Brain pericyte (primary cell): ENCODE results near the gene EHMT2.
"Not testable (repeated sequence)": the region's sequence is repeated elsewhere in the genome, so short reads cannot be mapped to it uniquely, and the experiment has no call there.

ENCODE experiments used
- DNase-seq: peaks from one replicate; pipeline ENCODE4 v3.0.0-alpha.2; 2012; ENCODE audit warnings: low read depth, low spot score

The EHMT2 gene

GRCh38 chr6:31897612-31898382 lies at the start of gene EHMT2:
Gene EHMT2 (minus strand): TSS chr6:31897698. CDS start chr6:31897677, 21 bp downstream.
- DNase-seq: peak; percentile 49

GRCh38 chr6:31947070-31947675 lies 49.7 kb upstream of the EHMT2 start:
- DNase-seq: no peak

- DNase-seq: no peak
Observed at GRCh38 chr6:31946370-31946885, 48.9 kb upstream of the EHMT2 start.

- no peak for DNase-seq
Observed at GRCh38 chr6:31945507-31946369, 48.2 kb upstream of the EHMT2 start, which contains the start of gene CFB. Gene CFB (plus strand): TSS chr6:31946095. CDS start chr6:31946222, 127 bp downstream.

GRCh38 chr6:31945154-31945506 lies 47.6 kb upstream of the EHMT2 start:
- DNase-seq: no peak

- no peak for DNase-seq
Observed at GRCh38 chr6:31943742-31944141, 46.2 kb upstream of the EHMT2 start.

GRCh38 chr6:31940256-31940664 lies 42.8 kb upstream of the EHMT2 start:
- DNase-seq: no peak

GRCh38 chr6:31935823-31936222 lies 38.3 kb upstream of the EHMT2 start:
- no peak for DNase-seq

- no peak for DNase-seq
Observed at GRCh38 chr6:31935021-31935420, 37.5 kb upstream of the EHMT2 start.

GRCh38 chr6:31933537-31933936 lies 36.0 kb upstream of the EHMT2 start:
- no peak for DNase-seq

- DNase-seq: not testable (repeated sequence)
Observed at GRCh38 chr6:31932137-31932536, 34.6 kb upstream of the EHMT2 start.

GRCh38 chr6:31930962-31931361 lies 33.5 kb upstream of the EHMT2 start:
- DNase-seq: no peak

GRCh38 chr6:31928672-31928939 lies 31.1 kb upstream of the EHMT2 start:
- no peak for DNase-seq

GRCh38 chr6:31927863-31928671 lies 30.6 kb upstream of the EHMT2 start:
- DNase-seq: no peak

GRCh38 chr6:31927242-31927862 lies 29.9 kb upstream of the EHMT2 start, which contains the start of gene C2:
Gene C2 (plus strand): TSS chr6:31927717. CDS start chr6:31927753, 36 bp downstream.
- DNase-seq: no peak

- DNase-seq: no peak
Observed at GRCh38 chr6:31922942-31923341, 25.4 kb upstream of the EHMT2 start.

GRCh38 chr6:31920811-31921210 lies 23.3 kb upstream of the EHMT2 start:
- no peak for DNase-seq

GRCh38 chr6:31919624-31920303 lies 22.3 kb upstream of the EHMT2 start:
- DNase-seq: no peak

- DNase-seq: no peak
Observed at GRCh38 chr6:31918069-31918720, 20.7 kb upstream of the EHMT2 start.

GRCh38 chr6:31915756-31916155 lies 18.3 kb upstream of the EHMT2 start:
- no peak for DNase-seq
